WERI-Rb-1 (cell line): ENCODE results near the gene ARSI.

Experiments
- DNase-seq: peaks from one replicate; pipeline ENCODE4 v3.0.0-alpha.2; 2020
- H3K27ac ChIP-seq: fragments of 250-450 bp; sonication (Bioruptor Pico); 2 replicates; pipeline ENCODE4 v1.5.1; 2020; ENCODE audit warnings: mild to moderate bottlenecking, moderate library complexity
- H3K27me3 ChIP-seq: fragments of 250-450 bp; sonication (Bioruptor Pico); 2 replicates; pipeline ENCODE4 v1.5.1; 2021; ENCODE audit warnings: mild to moderate bottlenecking, low read depth, moderate library complexity; ENCODE audit not compliant: insufficient read depth, severe bottlenecking
- H3K36me3 ChIP-seq: fragments of 250-450 bp; sonication (Bioruptor Pico); 2 replicates; pipeline ENCODE4 v1.5.1; 2020; ENCODE audit warnings: mild to moderate bottlenecking, moderate library complexity
- H3K4me3 ChIP-seq: 2 replicates; pipeline ENCODE4 v1.5.1; 2011; ENCODE audit warnings: low read depth, mild to moderate bottlenecking, control low read depth, low read length
- H3K9me3 ChIP-seq: fragments of 250-450 bp; sonication (Bioruptor Pico); 2 replicates; pipeline ENCODE4 v1.5.1; 2021; ENCODE audit warnings: mild to moderate bottlenecking, moderate library complexity; ENCODE audit not compliant: severe bottlenecking
- CTCF ChIP-seq: IDR thresholded peaks from 2 replicates; pipeline ENCODE4 v1.5.1; 2011; ENCODE audit warnings: low read depth, mild to moderate bottlenecking, control low read depth, inconsistent platforms, low read length

Gene ARSI

GRCh38 chr5:150297236-150297890, 5.3 kb downstream of the ARSI start:
- no peak for TF ChIP-seq CTCF
- DNase-seq: no peak
- no peaks in the 10 kb centered on the region for H3K36me3 ChIP-seq
- no peaks in the 10 kb centered on the region for H3K9me3 ChIP-seq
- no peak overlapping the region for H3K4me3 ChIP-seq
- H3K27me3 ChIP-seq: no peaks in the 10 kb centered on the region
- H3K27ac ChIP-seq: no peak overlapping the region

GRCh38 chr5:150296496-150296895, 6.2 kb downstream of the ARSI start:
- no peak for DNase-seq
- H3K27ac ChIP-seq: no peak overlapping the region
- TF ChIP-seq CTCF: no peak

GRCh38 chr5:150295741-150296486, 6.8 kb downstream of the ARSI start:
- Histone ChIP-seq H3K9me3 (no peaks in the 10 kb centered on the region), H3K27ac (no peak overlapping the region), H3K27me3 (no peaks in the 10 kb centered on the region), H3K4me3 (no peak overlapping the region), H3K36me3 (no peaks in the 10 kb centered on the region)
- DNase-seq: no peak
- no peak for TF ChIP-seq CTCF

More at GRCh38 chr5:150296496-150296895, 6.2 kb downstream of the ARSI start:
- H3K36me3 ChIP-seq: no peaks in the 10 kb centered on the region
- H3K9me3 ChIP-seq: no peaks in the 10 kb centered on the region
- no peak overlapping the region for H3K4me3 ChIP-seq
- no peaks in the 10 kb centered on the region for H3K27me3 ChIP-seq

- no peak for DNase-seq
- Histone ChIP-seq H3K4me3 (no peak overlapping the region), H3K27ac (no peak overlapping the region), H3K27me3 (no peaks in the 10 kb centered on the region), H3K36me3 (no peaks in the 10 kb centered on the region), H3K9me3 (no peaks in the 10 kb centered on the region)
- TF ChIP-seq CTCF: no peak
Observed at GRCh38 chr5:150295172-150295634, 7.5 kb downstream of the ARSI start.

- DNase-seq: no peak
- Histone ChIP-seq H3K27ac (no peak overlapping the region), H3K4me3 (no peak overlapping the region), H3K36me3 (no peaks in the 10 kb centered on the region), H3K9me3 (no peaks in the 10 kb centered on the region), H3K27me3 (no peaks in the 10 kb centered on the region)
- TF ChIP-seq CTCF: no peak
Observed at GRCh38 chr5:150294551-150295071, 8.1 kb downstream of the ARSI start.
